KG1 (cell line): Measurements from ENCODE around the gene RASGRF1.
"Not testable (repeated sequence)": the region's sequence is repeated elsewhere in the genome, so short reads cannot be mapped to it uniquely, and the experiment has no call there.

ENCODE experiments used
- DNase-seq: peaks from one replicate; lab custom pipeline; 2025; lab: John Stamatoyannopoulos, UW

Gene RASGRF1

GRCh38 chr15:79090487-79091203 lies at the start of gene RASGRF1:
TSS of gene RASGRF1 (minus strand) at chr15:79090780. CDS start at chr15:79090498, 282 bp downstream.
- no peak for DNase-seq

- DNase-seq: no peak
These were observed 46.0 kb upstream of the RASGRF1 start for GRCh38 chr15:79136434-79137046.

- DNase-seq: no peak
These were observed 42.7 kb upstream of the RASGRF1 start for GRCh38 chr15:79133309-79133708.

- no peak for DNase-seq
These were observed 42.2 kb upstream of the RASGRF1 start for GRCh38 chr15:79132770-79133169.

- no peak for DNase-seq
These were observed 41.8 kb upstream of the RASGRF1 start for GRCh38 chr15:79132361-79132760.

- DNase-seq: no peak
These were observed 40.1 kb upstream of the RASGRF1 start for GRCh38 chr15:79130535-79131130.

GRCh38 chr15:79129235-79129634 lies 38.7 kb upstream of the RASGRF1 start:
- no peak for DNase-seq

GRCh38 chr15:79128556-79128955 lies 38.0 kb upstream of the RASGRF1 start:
- no peak for DNase-seq

GRCh38 chr15:79124388-79124787 lies 33.8 kb upstream of the RASGRF1 start:
- no peak for DNase-seq

GRCh38 chr15:79122991-79123390 lies 32.4 kb upstream of the RASGRF1 start:
- DNase-seq: no peak

- no peak for DNase-seq
These were observed 31.8 kb upstream of the RASGRF1 start for GRCh38 chr15:79122391-79122790.

GRCh38 chr15:79121571-79121970 lies 31.0 kb upstream of the RASGRF1 start:
- DNase-seq: no peak

GRCh38 chr15:79117442-79118204 lies 27.0 kb upstream of the RASGRF1 start:
- no peak for DNase-seq

GRCh38 chr15:79116771-79117170 lies 26.2 kb upstream of the RASGRF1 start:
- no peak for DNase-seq

GRCh38 chr15:79115986-79116665 lies 25.5 kb upstream of the RASGRF1 start:
- DNase-seq: no peak

- DNase-seq: no peak
These were observed 23.3 kb upstream of the RASGRF1 start for GRCh38 chr15:79113831-79114230.

- not testable (repeated sequence) for DNase-seq
These were observed 20.8 kb upstream of the RASGRF1 start for GRCh38 chr15:79111404-79111803.

- DNase-seq: no peak
These were observed 14.6 kb upstream of the RASGRF1 start for GRCh38 chr15:79105141-79105540.

GRCh38 chr15:79102595-79102994 lies 12.0 kb upstream of the RASGRF1 start:
- no peak for DNase-seq

GRCh38 chr15:79101866-79102581 lies 11.4 kb upstream of the RASGRF1 start:
- no peak for DNase-seq

- no peak for DNase-seq
These were observed 9.1 kb upstream of the RASGRF1 start for GRCh38 chr15:79099692-79100091.
